D341Med (cell line): Measurements from ENCODE around the gene POLH.
A peak's percentile ranks its signal among the peaks of the same experiment; 100 is the strongest.
"Not testable (repeated sequence)": the region's sequence is repeated elsewhere in the genome, so short reads cannot be mapped to it uniquely, and the experiment has no call there.

ENCODE experiments used
- DNase-seq: peaks from one replicate; pipeline ENCODE4 v3.0.0; 2012; ENCODE audit warnings: low spot score

Gene POLH

DNA sequence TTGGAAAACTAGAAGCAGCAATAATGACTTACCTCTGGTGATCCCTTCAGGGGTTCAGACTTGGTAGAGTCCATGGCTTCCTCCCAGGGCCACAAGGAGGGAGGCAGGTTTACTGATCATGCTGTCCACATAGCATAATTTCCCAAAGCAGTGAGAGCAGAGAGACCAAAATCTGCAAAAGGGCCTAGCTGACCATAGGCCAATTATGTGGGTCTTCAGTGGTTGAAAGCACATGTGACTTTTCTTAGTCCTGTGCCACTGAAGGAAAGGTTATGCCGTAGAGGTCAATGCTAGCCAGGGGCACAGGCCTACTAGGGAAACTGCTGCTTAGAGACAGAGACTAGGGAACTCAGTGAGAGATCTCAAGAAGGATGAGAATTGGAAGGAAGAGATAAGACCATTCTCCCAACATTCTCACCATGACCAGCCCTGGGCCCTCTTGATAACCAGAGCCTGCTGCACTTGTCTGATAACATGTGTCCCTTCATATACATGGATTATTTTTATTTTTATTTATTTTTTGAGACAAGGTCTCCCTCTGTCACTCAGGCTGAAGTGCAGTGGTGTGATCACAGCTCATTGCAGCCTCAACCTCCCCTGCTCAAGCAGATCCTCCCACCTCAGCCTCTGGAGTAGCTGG lies 55.1 kb downstream of the POLH start:
- DNase-seq, result no peak

DNA sequence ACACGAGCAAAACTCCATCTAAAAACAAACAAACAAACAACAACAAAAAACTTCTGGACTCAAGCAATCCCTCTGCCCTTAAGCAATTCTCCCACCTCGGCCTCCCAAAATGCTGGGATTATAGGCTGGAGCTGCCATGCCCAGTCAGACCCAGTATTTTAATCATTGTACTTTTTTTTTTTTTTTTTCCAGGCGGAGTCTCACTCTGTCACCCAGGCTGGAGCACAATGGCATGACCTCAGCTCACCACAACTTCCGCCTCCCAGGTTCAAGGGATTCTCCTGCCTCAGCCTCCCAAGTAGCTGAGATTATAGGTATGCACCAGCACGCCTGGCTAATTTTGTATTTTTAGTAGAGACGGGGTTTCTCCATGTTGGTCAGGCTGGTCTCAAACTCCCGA lies 57.0 kb downstream of the POLH start:
- DNase-seq, result not testable (repeated sequence)

DNA sequence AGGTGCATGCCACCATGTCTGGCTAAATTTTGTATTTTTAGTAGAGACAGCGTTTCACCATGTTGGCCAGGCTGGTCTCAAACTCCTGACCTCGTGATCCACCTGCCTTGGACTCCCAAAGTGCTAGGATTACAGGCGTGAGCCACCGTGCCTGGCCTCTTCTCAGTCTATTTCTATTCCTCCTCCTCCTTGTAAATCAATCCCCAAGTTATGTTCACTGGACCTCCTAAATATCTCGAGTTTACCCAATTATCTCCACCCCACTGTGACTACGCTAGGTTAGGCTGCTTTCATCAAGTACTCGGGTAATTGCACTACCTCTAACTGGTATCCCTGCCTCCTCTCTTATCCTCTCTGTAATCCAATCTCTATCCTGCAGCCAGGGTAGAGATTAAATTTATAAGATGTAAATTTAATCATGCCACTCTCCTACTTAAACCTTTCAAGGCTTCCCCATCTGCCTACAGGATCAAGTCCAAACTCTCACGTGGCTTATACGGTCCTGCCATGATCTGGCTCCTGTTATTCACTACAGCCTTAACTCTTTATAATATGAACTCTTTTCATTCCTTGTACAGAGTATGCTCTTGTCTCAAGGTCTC lies 58.8 kb downstream of the POLH start:
- DNase-seq, result peak; percentile 76

DNA sequence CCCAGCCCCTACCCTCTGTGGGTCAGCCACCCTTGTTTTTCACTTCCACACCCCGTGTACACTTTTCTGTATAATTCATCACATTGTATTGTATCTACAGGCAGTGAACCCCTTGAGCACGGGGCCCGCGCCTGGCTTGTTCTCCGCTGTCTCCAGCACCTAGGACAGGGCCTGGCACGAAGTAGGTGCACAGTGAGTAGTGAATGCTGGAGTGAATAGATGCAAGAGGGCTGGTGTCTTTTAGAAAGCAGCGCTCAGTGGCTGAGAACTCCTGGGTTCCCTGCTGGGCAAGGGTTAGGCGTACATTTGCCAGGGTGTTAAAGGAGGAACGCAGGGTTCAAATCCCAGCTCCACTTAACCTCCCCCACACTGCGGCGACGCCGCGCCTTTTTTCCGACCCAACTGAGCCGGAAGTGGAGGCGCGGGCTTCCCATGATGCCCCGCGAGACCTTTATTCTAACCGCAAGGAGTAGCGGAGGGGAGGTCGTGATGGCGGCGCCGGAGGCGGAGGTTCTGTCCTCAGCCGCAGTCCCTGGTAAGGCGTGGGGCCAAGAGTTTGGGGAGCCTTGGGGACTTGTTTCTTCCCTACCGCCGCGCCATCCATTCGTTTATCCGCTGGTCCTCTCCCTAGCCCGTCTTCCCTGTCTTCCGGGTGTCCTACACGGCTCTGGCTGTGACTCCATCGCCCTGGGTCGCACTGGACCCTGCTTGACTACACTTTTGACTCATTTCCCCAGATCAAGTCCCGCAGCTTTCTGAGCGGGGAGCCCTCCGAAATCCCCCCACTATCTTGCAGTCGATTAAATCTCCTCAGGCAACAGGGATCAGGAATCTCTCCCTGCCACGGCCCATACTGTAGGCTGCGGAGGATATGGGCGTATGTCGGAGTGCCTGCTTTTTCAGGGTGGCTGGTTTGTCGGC lies 59.7 kb downstream of the POLH start, which contains the start of gene MAD2L1BP:
Gene MAD2L1BP, plus strand, starts transcription at position 454 of the 921 bp plus-strand sequence. Its CDS starts 36 bp downstream, at position 490.
- DNase-seq, result peak; percentile 84

DNA sequence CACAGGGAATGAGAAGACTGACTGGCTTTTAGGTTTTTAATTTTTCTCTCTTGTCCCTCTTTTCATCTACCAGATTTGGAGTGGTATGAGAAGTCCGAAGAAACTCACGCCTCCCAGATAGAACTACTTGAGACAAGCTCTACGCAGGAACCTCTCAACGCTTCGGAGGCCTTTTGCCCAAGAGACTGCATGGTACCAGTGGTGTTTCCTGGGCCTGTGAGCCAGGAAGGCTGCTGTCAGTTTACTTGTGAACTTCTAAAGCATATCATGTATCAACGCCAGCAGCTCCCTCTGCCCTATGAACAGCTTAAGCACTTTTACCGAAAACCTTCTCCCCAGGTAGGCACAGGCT lies 60.3 kb downstream of the POLH start:
- DNase-seq, result no peak

DNA sequence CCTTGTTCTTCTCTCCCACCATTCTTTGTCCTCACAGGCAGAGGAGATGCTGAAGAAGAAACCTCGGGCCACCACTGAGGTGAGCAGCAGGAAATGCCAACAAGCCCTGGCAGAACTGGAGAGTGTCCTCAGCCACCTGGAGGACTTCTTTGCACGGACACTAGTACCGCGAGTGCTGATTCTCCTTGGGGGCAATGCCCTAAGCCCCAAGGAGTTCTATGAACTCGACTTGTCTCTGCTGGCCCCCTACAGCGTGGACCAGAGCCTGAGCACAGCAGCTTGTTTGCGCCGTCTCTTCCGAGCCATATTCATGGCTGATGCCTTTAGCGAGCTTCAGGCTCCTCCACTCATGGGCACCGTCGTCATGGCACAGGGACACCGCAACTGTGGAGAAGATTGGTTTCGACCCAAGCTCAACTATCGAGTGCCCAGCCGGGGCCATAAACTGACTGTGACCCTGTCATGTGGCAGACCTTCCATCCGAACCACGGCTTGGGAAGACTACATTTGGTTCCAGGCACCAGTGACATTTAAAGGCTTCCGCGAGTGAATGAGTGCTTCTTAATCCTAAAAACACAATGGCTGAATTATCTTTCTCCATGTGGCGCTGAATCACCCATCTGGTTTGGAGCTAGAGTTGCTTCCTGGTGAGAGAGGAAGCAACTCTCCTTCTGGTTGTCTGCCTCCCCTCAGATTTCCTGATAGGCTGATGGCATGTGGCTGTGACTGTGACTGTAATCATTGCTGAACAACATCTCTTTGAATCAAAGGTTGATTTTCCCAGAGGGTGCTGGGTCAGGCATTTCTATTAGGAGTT lies 64.2 kb downstream of the POLH start:
- DNase-seq, result no peak

DNA sequence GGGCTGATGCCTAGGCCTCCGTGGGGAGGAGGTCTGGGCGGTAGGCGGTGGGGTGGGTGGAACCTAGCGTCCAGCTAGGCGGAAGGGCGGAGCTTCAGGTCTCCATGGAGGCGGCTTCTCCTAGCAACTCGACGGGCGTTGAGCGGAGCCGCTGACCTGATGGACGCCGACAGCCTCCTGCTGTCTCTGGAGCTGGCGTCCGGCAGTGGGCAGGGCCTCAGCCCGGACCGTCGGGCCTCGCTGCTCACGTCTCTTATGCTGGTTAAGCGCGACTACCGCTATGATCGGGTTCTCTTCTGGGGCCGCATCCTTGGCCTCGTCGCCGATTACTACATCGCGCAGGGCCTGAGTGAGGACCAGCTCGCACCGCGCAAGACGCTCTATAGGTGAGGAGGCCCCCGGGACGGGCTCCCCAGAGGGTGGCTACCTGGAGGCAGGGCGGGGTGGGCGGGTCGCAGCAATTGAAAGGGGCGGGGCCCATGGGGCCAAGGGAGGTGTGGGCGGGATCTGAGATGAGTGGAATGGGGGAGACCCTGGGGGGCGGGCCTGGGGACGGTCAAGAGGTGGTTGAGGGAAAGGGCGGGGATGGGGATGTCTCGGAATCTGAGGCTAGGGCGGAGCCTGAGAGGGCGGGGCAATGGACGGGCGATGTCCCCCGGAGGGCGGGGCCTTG lies 69.1 kb downstream of the POLH start, which contains the start of gene RSPH9:
Gene RSPH9, plus strand, starts transcription at position 97 of the 673 bp plus-strand sequence. Its CDS starts 63 bp downstream, at position 160.
- no peak for DNase-seq

DNA sequence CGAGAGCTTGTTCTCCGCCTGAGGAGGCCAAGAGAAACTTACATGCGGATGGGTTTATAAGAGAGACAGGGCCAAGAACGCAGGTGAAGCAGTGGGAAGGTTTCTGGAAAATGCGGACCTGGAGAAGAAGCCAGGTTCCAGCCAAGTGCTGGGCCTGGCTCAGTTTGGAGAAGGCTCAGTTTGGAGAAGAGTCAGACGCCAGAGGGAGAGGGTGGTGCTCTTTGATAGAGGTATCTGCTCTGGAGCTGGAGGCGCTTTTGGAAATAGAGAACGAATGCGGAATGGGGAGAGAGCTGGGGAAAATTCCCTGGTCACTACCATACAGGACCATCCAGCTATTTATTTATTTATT lies 69.6 kb downstream of the POLH start:
- no peak for DNase-seq

DNA sequence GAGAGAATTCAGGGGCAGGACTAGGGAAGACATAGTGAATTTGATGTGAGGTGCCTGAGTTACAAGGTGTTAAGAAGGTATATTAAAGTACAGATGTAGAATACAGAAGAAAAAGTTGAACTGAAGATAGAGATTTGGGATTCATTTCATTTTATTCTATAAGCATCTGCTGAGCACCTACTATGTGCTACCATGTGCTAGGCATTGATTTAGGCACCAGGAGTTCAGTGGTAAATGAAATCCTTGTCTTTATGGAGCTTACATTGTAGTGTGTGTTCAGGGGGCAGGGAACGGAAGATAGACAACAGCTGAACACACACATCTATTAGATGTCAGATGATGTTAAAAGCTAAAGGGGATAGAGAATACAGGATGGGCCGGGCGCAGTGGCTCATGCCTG lies 71.6 kb downstream of the POLH start:
- DNase-seq, result no peak

DNA sequence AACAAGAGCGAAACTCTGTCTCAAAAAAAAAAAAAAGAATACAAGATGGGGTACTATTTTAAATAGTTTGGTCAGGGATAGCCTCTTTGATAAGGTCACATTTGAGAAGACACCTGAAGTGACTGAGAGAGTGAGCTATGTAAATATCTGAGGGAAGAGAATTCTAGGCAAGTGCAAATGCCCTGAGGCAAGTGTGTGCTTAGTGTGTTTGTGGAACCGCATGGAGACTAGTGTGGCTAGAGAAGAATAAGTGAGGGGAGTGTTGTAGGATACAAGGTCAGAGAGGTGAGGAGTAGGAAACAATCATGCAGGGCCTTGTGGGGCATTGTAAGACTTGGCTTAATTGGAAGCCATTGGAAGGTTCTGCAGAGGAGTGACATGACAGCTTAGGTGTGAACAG lies 72.3 kb downstream of the POLH start:
- no peak for DNase-seq

DNA sequence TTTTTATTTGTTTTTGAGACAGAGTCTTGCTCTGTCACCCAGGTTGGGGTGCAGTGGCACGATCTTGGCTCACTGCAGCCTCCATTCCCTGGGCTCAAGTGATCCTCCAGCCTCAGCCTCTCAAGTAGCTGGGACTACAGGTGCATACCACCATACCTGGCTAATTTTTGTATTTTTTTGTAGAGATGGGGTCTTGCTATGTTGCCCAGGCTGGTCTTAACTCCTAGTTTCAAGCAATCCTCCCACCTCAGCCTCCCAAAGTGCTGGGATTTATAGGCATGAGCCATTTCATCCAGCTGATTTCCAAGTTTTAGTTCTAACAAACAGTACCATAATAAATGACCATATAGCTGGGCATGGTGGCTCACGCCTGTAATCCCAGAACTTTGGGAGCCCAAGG lies 76.8 kb downstream of the POLH start:
- not testable (repeated sequence) for DNase-seq

DNA sequence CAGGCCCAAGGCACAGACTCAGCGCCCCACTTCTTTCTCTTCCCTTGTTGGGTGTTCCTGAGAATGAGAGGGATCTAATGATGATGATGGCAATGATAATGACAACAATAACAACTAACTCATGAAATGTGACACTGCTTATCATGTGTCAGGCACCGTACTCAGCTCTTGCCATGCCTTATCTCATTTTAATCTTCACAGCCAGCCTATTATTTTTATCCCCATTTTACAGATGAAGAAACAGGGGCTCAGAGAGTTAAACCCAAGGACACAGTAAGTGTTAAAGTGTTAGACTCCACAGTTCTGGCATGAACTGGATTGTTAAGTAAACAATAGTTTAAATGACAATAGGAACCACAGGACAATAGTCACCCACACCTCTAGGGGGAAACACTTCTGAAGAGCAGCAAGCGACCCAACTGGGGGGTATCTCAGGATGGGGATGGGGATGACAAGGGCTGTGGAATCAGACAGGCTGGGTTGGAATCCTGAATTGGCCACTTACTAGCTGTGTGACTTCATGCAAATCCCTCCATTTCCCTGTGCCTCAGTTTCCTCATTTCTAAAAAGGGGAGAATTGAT lies 81.3 kb downstream of the POLH start:
- DNase-seq, result no peak

DNA sequence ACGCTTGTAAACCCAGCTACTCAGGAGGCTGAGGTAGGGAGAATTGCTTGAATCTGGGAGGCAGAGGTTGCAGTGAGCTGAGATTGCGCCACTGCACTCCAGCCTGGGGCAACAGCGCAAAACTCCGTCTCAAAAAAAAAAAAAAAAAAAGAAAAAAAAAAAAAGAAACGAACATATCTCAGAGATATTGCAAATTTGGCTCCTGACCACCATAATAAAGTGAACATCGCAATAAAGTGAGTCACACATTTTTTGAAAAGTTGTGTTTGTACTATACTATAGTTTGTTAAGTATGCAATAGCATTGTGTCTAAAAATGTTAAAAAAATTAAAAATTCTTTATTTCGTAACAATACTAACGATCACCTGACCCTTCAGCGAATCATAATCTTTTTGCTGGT lies 82.2 kb downstream of the POLH start:
- DNase-seq, result no peak

DNA sequence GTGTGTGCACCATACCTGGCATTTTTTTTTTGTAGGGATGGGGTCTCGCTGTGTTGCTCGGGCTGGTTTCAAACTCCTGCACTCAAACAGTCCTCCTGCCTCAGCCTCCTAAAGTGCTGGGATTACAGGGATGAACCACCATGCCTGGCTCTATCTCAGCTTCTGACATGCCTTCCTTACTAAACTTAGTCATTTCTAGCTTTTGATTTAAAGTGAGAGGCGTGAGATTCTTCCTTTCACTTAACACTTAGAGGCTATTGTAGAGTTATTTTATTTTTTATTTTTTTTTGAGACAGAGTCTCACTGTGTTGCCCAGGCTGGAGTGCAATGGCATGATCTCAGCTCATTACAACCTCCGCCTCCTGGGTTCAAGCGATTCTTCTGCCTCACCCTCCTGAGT lies 87.0 kb downstream of the POLH start:
- DNase-seq, result not testable (repeated sequence)
